CD14-positive monocyte (primary cell): ENCODE results near the gene CYSTM1. TPM values are rescaled to one million over a fixed set of nuclear protein-coding genes. Genes with fewer than 3 reads are reported as not detected.
A peak's percentile ranks its signal among the peaks of the same experiment; 100 is the strongest.

Experiments used
- DNase-seq, 3 donors: peaks; one replicate each; pipeline ENCODE4 v3.0.0-alpha.2; 2011 to 2022
- H2AFZ ChIP-seq: 2 replicates; pipeline ENCODE4 v1.6.0; 2012; ENCODE audit warnings: mild to moderate bottlenecking, low read depth, low read length, inconsistent platforms; ENCODE audit not compliant: insufficient read depth, poor library complexity, severe bottlenecking
- H3K27ac ChIP-seq, 2 donors: 1 replicate in 1 of 2; 2 replicates in 1 of 2; pipeline ENCODE4 v1.5.1; 2012 to 2013; ENCODE audit warnings: low read length in 2 of 2, control low read depth in 1 of 2, inconsistent platforms in 1 of 2, low read depth in 1 of 2, mild to moderate bottlenecking in 1 of 2
- H3K27me3 ChIP-seq, 2 donors: one replicate each; pipeline versions ENCODE4 v1.6.0 to v1.6.1; 2011 to 2013; ENCODE audit warnings: low read length in 2 of 2; ENCODE audit not compliant: control insufficient read depth in 2 of 2, insufficient read depth in 2 of 2
- H3K36me3 ChIP-seq, 2 donors: replicated peaks in 1 of 2; 1 replicate in 1 of 2; 2 replicates in 1 of 2; pipeline versions ENCODE4 v1.5.1 to v1.6.1; 2012 to 2013; ENCODE audit warnings: low read length in 2 of 2, control low read depth in 1 of 2, inconsistent platforms in 1 of 2, mild to moderate bottlenecking in 1 of 2; ENCODE audit not compliant: insufficient read depth in 2 of 2, control insufficient read depth in 1 of 2
- H3K4me1 ChIP-seq, 2 donors: 1 replicate in 1 of 2; 2 replicates in 1 of 2; pipeline versions ENCODE4 v1.5.1 to v1.6.1; 2012 to 2013; ENCODE audit warnings: low read length in 2 of 2, control low read depth in 1 of 2, inconsistent platforms in 1 of 2, mild to moderate bottlenecking in 1 of 2, moderate library complexity in 1 of 2; ENCODE audit not compliant: insufficient read depth in 2 of 2, control insufficient read depth in 1 of 2
- H3K4me2 ChIP-seq: replicated peaks from 2 replicates; pipeline ENCODE3; 2012; ENCODE audit warnings: low read length, moderate library complexity, mild to moderate bottlenecking; ENCODE audit not compliant: poor library complexity, severe bottlenecking; ENCODE audit errors: extremely low read depth
- H3K4me3 ChIP-seq, 3 experiments: fragments of 200-600 bp in 1 of 3; sonication (generic) in 1 of 3; replicated peaks in 1 of 3; 1 replicate in 2 of 3; 2 replicates in 1 of 3; pipeline ENCODE4 v1.5.1; 2011 to 2013; ENCODE audit warnings: low read length in 3 of 3, mild to moderate bottlenecking in 3 of 3, control low read depth in 2 of 3, low read depth in 2 of 3, inconsistent platforms in 1 of 3, moderate library complexity in 1 of 3
- H3K79me2 ChIP-seq: 2 replicates; pipeline ENCODE4 v1.6.0; 2012; ENCODE audit warnings: mild to moderate bottlenecking, control low read depth, inconsistent platforms, low read length, moderate library complexity; ENCODE audit not compliant: insufficient read depth
- H3K9ac ChIP-seq: 2 replicates; pipeline ENCODE4 v1.6.0; 2017; ENCODE audit warnings: low read length, mild to moderate bottlenecking; ENCODE audit not compliant: insufficient read depth, poor library complexity, severe bottlenecking
- H3K9me3 ChIP-seq, 2 donors: replicated peaks in 1 of 2; 1 replicate in 1 of 2; 2 replicates in 1 of 2; pipeline versions ENCODE4 v1.5.1 to v1.6.1; 2012 to 2013; ENCODE audit warnings: low read length in 2 of 2, control low read depth in 1 of 2; ENCODE audit not compliant: control insufficient read depth in 1 of 2, insufficient read depth in 1 of 2
- H4K20me1 ChIP-seq: 2 replicates; pipeline ENCODE4 v1.6.0; 2012; ENCODE audit warnings: mild to moderate bottlenecking, low read length, control low read depth, moderate library complexity; ENCODE audit not compliant: insufficient read depth
- H3K27ac Mint-ChIP-seq, 7 donors: one replicate each; pipeline ENCODE4 v1.8.0; 2020; ENCODE audit warnings: mild to moderate bottlenecking in 7 of 7, mixed read lengths in 7 of 7, moderate library complexity in 6 of 7, inconsistent platforms in 2 of 7
- H3K27me3 Mint-ChIP-seq, 3 donors: one replicate each; pipeline ENCODE4 v1.8.0; 2021 to 2022; ENCODE audit warnings: low read depth in 3 of 3, mild to moderate bottlenecking in 3 of 3, mixed read lengths in 3 of 3, moderate library complexity in 3 of 3, inconsistent platforms in 1 of 3
- H3K36me3 Mint-ChIP-seq, 2 donors: one replicate each; pipeline ENCODE4 v1.8.0; 2020; ENCODE audit warnings: mixed read lengths in 2 of 2, inconsistent platforms in 1 of 2, mild to moderate bottlenecking in 1 of 2
- H3K4me1 Mint-ChIP-seq: one replicate; pipeline ENCODE4 v1.8.0; 2020; ENCODE audit warnings: mild to moderate bottlenecking, mixed read lengths
- H3K4me3 Mint-ChIP-seq, 2 donors: one replicate each; pipeline ENCODE4 v1.8.0; 2020; ENCODE audit warnings: mild to moderate bottlenecking in 2 of 2, mixed read lengths in 2 of 2, moderate library complexity in 1 of 2
- H3K9me3 Mint-ChIP-seq, 7 donors: one replicate each; pipeline ENCODE4 v1.8.0; 2020 to 2022; ENCODE audit warnings: mixed read lengths in 7 of 7, mild to moderate bottlenecking in 6 of 7, moderate library complexity in 6 of 7, inconsistent platforms in 2 of 7
- CTCF ChIP-seq: fragments of 200-600 bp; IDR thresholded peaks from one replicate; pipeline ENCODE4 v1.8.0; 2022; ENCODE audit warnings: antibody characterized with exemption, mild to moderate bottlenecking
- WGBS: methylation state at CpG from one replicate; pipeline ENCODE4 v1.1.5; 2013; ENCODE audit warnings: missing lambda C conversion rate; ENCODE audit not compliant: insufficient coverage; 5-methylcytosine and 5-hydroxymethylcytosine counted together
- intact Hi-C, 2 donors: fragments of 100-400 bp; cut with micrococcal nuclease; formaldehyde crosslinking; loops; one replicate each; pipeline versions ENCODE4 v1.15.0 to v1.15.1; 2023
- polyA plus RNA-seq, 3 donors: library from polyadenylated mRNA; depleted of rRNA in 1 of 3; unstranded in 2 of 3; stranded (reverse) in 1 of 3; fragments of 300-500 nt in 2 of 3; fragments of >200 nt in 1 of 3; fragmentation: Illumina TruSeq in 2 of 3; gene quantifications; 1 replicate in 2 of 3; 2 replicates in 1 of 3; pipeline ENCODE4 v1.2.3, GENCODE V29; 2012 to 2021

Gene CYSTM1
- polyA plus RNA-seq, 3 donors, result 14.0 to 40.0 (median 36.7) TPM

GRCh38 chr5:140242099-140242498 lies 67.1 kb downstream of the CYSTM1 start:
- H3K36me3 Mint-ChIP-seq, result peaks cover 19 to 32% of the 10 kb centered on the region in 2 donors
- intact Hi-C loops, result loop anchor here in 1 of 2 donors (5.0 kb wide), 1 partner anchor 45 kb away; no protein-coding TSS in a partner anchor
- Histone ChIP-seq H3K9ac (no peak overlapping the region), H3K36me3 (no peaks in the 10 kb centered on the region), H2AFZ (no peak overlapping the region), H3K4me1 (peaks cover 40 to 47% of the 10 kb centered on the region in 2 donors), H3K27me3 (no peaks in the 10 kb centered on the region), H3K79me2 (peaks cover 6% of the 10 kb centered on the region), H3K4me3 (no peak overlapping the region), H3K4me2 (no peak overlapping the region), H3K27ac (no peak overlapping the region), H3K9me3 (no peaks in the 10 kb centered on the region), H4K20me1 (no peaks in the 10 kb centered on the region)
- peaks cover 51% of the 10 kb centered on the region for H3K4me1 Mint-ChIP-seq
- no peaks in the 10 kb centered on the region for H3K9me3 Mint-ChIP-seq
- no peak for DNase-seq
- H3K27ac Mint-ChIP-seq, result no peak overlapping the region
- peaks cover 0 to 2% (median 0%) of the 10 kb centered on the region in 3 donors for H3K27me3 Mint-ChIP-seq
- 100% methylated on average over 1 of the region's 5 CpGs for WGBS
- H3K4me3 Mint-ChIP-seq, result no peak overlapping the region
- no peak for TF ChIP-seq CTCF

DNA sequence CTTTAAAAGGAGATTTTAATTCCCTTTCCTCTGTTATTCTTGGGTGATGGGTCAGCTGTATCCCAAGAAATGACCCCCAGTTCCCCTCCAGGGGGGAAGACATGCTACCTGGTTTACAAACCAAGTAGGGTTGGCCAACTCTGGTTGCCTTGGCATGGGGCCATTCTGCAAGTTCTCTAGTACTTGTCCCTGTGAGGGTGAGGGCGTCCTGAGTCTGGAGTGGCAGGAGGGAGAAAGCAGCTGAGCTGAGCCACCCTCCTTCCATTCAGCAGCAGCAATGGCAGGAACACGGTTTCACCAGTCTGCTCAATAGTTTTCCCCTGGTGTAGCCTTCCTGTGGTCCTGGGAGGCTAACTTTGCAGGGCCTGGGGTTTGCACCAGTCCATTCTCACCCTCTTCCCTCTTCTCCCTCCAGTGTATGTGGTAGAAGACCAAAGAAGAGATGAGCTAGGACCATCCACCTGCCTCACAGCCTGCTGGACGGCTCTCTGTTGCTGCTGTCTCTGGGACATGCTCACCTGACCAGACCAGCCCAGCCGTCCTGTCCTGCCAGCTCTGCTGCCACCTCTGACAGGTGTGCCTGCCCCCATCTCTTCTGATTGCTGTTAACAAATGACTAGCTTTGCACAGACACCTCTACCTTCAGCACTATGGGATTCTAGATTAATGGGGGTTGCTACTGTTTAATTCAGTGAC lies 68.0 kb downstream of the CYSTM1 start:
- no peak overlapping the region for H2AFZ ChIP-seq
- no peaks in the 10 kb centered on the region for H3K9me3 ChIP-seq
- H4K20me1 ChIP-seq, result no peaks in the 10 kb centered on the region
- no peak for TF ChIP-seq CTCF
- peaks cover 23 to 40% of the 10 kb centered on the region in 2 donors for H3K36me3 Mint-ChIP-seq
- H3K79me2 ChIP-seq, result peaks cover 16% of the 10 kb centered on the region
- DNase-seq, result no peak
- H3K4me1 ChIP-seq, result peaks cover 30 to 38% of the 10 kb centered on the region in 2 donors
- peaks cover 42% of the 10 kb centered on the region for H3K4me1 Mint-ChIP-seq
- H3K27me3 Mint-ChIP-seq, result no peaks in the 10 kb centered on the region
- no peak overlapping the region for H3K4me3 Mint-ChIP-seq
- peak overlapping the region in 1 of 7 donors; percentile 63 for H3K27ac Mint-ChIP-seq
- no peak overlapping the region for H3K9ac ChIP-seq
- intact Hi-C loops, result loop anchor here in 1 of 2 donors (5.0 kb wide), 1 partner anchor 44 kb away; no protein-coding TSS in a partner anchor
- H3K27ac ChIP-seq, result no peak overlapping the region
- 100% methylated on average over 3 of the region's 4 CpGs for WGBS
- no peaks in the 10 kb centered on the region for H3K36me3 ChIP-seq
- no peak overlapping the region for H3K4me3 ChIP-seq
- no peaks in the 10 kb centered on the region for H3K9me3 Mint-ChIP-seq
- no peak overlapping the region for H3K4me2 ChIP-seq
- H3K27me3 ChIP-seq, result no peaks in the 10 kb centered on the region
